Type B pancreatic cell (in vitro differentiated cells): ENCODE measurements around the gene CD79A. TPM values are rescaled to one million over a fixed set of nuclear protein-coding genes. Genes with fewer than 3 reads are reported as not detected.

Experiments
- DNase-seq: peaks from one replicate; pipeline ENCODE4 v3.0.0; 2021; ENCODE audit warnings: mixed read lengths; ENCODE audit not compliant: unreplicated experiment; ENCODE audit errors: extremely low spot score
- H3K27ac Mint-ChIP-seq: 2 replicates; pipeline ENCODE4 v1.8.0; 2021; ENCODE audit warnings: mild to moderate bottlenecking, mixed read lengths
- H3K27me3 Mint-ChIP-seq: 2 replicates; pipeline ENCODE4 v1.8.0; 2021; ENCODE audit warnings: mixed read lengths
- H3K36me3 Mint-ChIP-seq: 2 replicates; pipeline ENCODE4 v1.8.0; 2021; ENCODE audit warnings: mixed read lengths
- H3K4me1 Mint-ChIP-seq: one replicate; pipeline ENCODE4 v1.8.0; 2021; ENCODE audit warnings: mixed read lengths; ENCODE audit not compliant: unreplicated experiment
- H3K4me3 Mint-ChIP-seq: 2 replicates; pipeline ENCODE4 v1.8.0; 2021; ENCODE audit warnings: mild to moderate bottlenecking, mixed read lengths
- H3K9me3 Mint-ChIP-seq: 2 replicates; pipeline ENCODE4 v1.8.0; 2021; ENCODE audit warnings: mixed read lengths
- CTCF ChIP-seq: fragments of 200-600 bp; sonication (generic); conservative IDR thresholded peaks from 2 replicates; pipeline ENCODE4 v1.5.0; 2021; ENCODE audit warnings: antibody characterized with exemption, mild to moderate bottlenecking
- total RNA-seq: library from RNA; stranded (reverse); gene quantifications from 2 replicates; pipeline ENCODE4 v1.2.1, GENCODE V29; 2021; ENCODE audit warnings: low replicate concordance

CD79A gene
- total RNA-seq, 1 donor from 2014 or later: 0.48 TPM

DNA sequence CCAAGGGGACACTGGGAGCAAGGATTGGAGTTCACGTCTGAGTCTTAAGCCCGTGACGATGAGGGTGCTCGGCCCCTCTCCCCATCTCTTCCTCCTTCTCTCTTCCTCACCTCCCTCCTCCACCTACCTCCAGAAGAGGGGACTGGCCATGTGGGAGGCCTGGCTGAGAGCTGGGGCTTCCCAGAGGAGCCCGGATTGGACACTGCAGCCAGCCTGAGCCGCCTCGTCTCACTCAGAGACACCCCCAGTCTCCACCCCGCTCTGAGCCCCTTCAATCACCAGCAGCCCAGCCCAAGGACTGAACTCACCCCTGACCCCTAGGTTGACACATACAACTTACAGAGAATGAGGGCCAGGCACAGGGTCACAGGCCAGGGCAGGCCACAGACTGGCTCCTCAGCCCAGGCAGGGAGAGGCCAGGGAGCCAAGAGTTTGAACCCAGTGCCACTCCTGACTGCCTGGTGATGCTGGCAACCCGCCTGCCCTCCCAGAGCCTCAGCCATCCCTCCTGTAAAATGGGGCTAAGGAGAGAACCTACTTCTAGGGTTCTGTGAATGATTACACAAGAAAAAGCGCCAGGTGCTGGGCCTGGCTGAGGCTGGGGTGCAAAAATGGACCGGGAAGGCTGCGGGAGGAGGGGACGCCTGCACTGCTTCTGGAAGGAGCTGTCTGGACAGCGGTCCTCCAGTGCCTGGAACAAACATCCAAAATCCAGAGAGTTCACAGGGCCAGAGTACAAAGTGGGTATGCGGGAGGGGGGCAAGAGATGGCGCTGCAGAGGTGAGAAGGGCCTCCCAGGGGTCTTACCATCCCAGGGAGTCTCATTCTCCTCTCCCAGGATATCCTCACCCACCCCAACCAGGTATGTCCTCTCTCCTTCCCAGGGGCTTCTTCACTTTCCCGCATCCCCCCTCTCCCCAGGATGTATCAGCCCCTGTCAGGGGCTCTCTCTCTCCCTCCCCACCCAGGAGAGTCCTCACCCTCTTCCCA lies 1.1 kb downstream of the CD79A start:
- H3K27me3 Mint-ChIP-seq: peaks cover 25% of the 10 kb centered on the region
- no peak overlapping the region for H3K4me3 Mint-ChIP-seq
- H3K4me1 Mint-ChIP-seq: peaks cover 10% of the 10 kb centered on the region
- TF ChIP-seq CTCF: no peak
- H3K27ac Mint-ChIP-seq: no peak overlapping the region
- no peaks in the 10 kb centered on the region for H3K9me3 Mint-ChIP-seq
- no peaks in the 10 kb centered on the region for H3K36me3 Mint-ChIP-seq
- DNase-seq: no peak

DNA sequence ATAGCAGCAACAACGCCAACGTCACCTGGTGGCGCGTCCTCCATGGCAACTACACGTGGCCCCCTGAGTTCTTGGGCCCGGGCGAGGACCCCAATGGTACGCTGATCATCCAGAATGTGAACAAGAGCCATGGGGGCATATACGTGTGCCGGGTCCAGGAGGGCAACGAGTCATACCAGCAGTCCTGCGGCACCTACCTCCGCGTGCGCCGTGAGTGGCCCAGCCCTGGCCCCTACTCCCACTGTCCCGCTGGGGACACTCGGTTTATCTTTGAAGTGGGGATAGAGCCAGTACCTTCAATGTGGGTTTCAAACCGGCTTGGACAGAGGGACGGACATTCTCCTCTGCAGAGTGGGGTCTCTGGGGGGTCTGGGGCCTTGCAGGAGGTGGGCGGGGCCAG lies 2.0 kb downstream of the CD79A start:
- Mint-ChIP-seq H3K36me3 (no peaks in the 10 kb centered on the region), H3K27ac (no peak overlapping the region), H3K4me3 (no peak overlapping the region), H3K4me1 (peaks cover 7% of the 10 kb centered on the region), H3K27me3 (peaks cover 30% of the 10 kb centered on the region), H3K9me3 (no peaks in the 10 kb centered on the region)
- DNase-seq: no peak
- no peak for TF ChIP-seq CTCF

- H3K27ac Mint-ChIP-seq: no peak overlapping the region
- H3K4me3 Mint-ChIP-seq: no peak overlapping the region
- peaks cover 30% of the 10 kb centered on the region for H3K27me3 Mint-ChIP-seq
- no peaks in the 10 kb centered on the region for H3K9me3 Mint-ChIP-seq
- no peak for TF ChIP-seq CTCF
- no peaks in the 10 kb centered on the region for H3K36me3 Mint-ChIP-seq
- DNase-seq: no peak
- peaks cover 7% of the 10 kb centered on the region for H3K4me1 Mint-ChIP-seq
Measured at GRCh38 chr19:41879670-41880328, 2.7 kb downstream of the CD79A start.

DNA sequence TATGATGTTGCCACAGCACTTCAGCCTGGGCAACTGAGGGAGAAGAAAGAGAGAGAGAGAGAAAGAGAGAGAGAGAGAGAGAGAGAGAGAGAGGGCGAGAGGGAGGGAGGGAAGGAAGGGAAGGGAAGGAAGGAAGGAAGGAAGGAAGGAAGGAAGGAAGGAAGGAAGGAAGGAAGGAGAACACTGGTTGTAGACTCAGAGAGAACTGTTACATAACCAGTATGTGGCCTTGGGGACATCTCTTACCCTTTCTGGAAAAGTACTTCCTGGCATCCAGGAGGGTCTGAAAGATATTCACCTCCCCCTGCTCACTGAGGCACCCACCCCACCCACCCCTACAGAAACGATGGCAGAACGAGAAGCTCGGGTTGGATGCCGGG lies 3.2 kb downstream of the CD79A start:
- DNase-seq: no peak
- H3K27me3 Mint-ChIP-seq: peaks cover 30% of the 10 kb centered on the region
- no peak overlapping the region for H3K4me3 Mint-ChIP-seq

More for the DNA sequence above, 3.2 kb downstream of the CD79A start:
- H3K9me3 Mint-ChIP-seq: no peaks in the 10 kb centered on the region
- peaks cover 12% of the 10 kb centered on the region for H3K4me1 Mint-ChIP-seq
- H3K27ac Mint-ChIP-seq: no peak overlapping the region
- no peaks in the 10 kb centered on the region for H3K36me3 Mint-ChIP-seq
- TF ChIP-seq CTCF: no peak
